Peyer's patch (tissue), 4 donors: Measurements from ENCODE around the gene RPS6KA4. TPM values are rescaled to one million over a fixed set of nuclear protein-coding genes. Genes with fewer than 3 reads are reported as not detected.
A peak's percentile ranks its signal among the peaks of the same experiment; 100 is the strongest.

ENCODE experiments used
- DNase-seq, 3 donors: peaks; one replicate each; pipeline ENCODE4 v3.0.0-alpha.2; 2017 to 2019
- H3K27ac ChIP-seq, 4 donors: fragments of 200-600 bp; sonication (generic); one replicate each; pipeline ENCODE4 v1.5.1; 2016 to 2019
- H3K27me3 ChIP-seq, 2 donors: fragments of 200-600 bp; sonication (generic); one replicate each; pipeline ENCODE4 v1.5.1; 2019
- H3K36me3 ChIP-seq, 3 donors: fragments of 200-600 bp; sonication (generic); one replicate each; pipeline ENCODE4 v1.5.1; 2016 to 2019
- H3K4me1 ChIP-seq, 4 donors: fragments of 200-600 bp; sonication (generic); one replicate each; pipeline ENCODE4 v1.5.1; 2016 to 2019
- H3K4me3 ChIP-seq, 4 donors: fragments of 200-600 bp; sonication (generic); 1 replicate in 3 of 4; 2 replicates in 1 of 4; pipeline ENCODE4 v1.5.1; 2016 to 2019; ENCODE audit warnings: mild to moderate bottlenecking in 1 of 4
- H3K9me3 ChIP-seq, 4 donors: fragments of 200-600 bp; sonication (generic); one replicate each; pipeline ENCODE4 v1.5.1; 2016 to 2019; ENCODE audit warnings: mild to moderate bottlenecking in 1 of 4
- POLR2A ChIP-seq, 2 donors: fragments of 450-650 bp; IDR thresholded peaks; one replicate each; pipeline ENCODE4 v1.5.1; 2017; ENCODE audit warnings: antibody characterized with exemption in 2 of 2, mild to moderate bottlenecking in 2 of 2, moderate library complexity in 2 of 2
- total RNA-seq, 4 donors: library from RNA; depleted of rRNA; stranded (reverse); fragments of >200 nt; gene quantifications; one replicate each; pipeline ENCODE4 v1.1.0, GENCODE V29; 2016
- TF ChIP-seq, protein P1 (sequence below), 6 experiments: fragments of 450-650 bp in 4 of 6; fragments of 200-600 bp in 2 of 6; sonication (generic) in 1 of 6; IDR thresholded peaks; one replicate each; pipeline ENCODE4 v1.5.1; 2017 to 2019; ENCODE audit warnings: antibody characterized with exemption in 6 of 6, mild to moderate bottlenecking in 3 of 6, moderate library complexity in 1 of 6

Gene RPS6KA4
- total RNA-seq, 4 donors from 2014 or later, result 27.8 to 95.7 (median 40.1) TPM

DNA sequence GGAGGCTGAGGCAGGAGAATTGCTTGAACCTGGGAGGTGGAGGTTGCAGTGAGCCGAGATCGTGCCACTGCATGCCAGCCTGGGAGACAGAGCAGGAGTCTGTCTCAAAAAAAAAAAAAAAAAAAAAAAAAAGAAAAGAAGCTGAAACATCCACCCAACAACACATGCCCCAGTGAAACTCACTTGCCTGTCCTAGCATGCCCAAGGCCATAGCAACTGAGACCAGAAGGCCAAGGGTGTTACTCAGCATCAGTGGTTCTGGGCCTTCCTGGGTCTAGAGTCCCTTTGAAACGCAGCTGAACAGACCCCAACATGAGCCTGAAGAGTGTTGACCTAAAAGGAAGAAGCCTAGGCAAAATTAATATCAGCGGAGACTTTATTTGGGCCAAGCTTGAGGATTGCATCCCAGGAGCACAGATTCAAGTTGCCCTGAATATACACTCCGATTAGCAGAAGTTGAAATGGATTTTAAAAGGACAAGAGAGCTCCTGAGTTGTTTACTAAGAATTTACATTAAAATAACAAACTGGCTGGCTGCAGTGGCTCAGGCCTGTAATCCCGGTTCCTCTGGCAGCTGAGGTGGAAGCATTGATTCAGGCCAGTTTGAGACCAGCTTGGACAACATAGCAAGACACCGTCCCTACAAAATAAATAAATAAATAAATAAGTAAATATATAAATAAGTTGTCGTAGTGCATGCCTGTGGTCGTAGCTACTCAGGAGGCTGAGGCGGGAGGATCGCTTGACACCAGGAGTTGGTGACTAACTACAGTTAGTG lies 34.1 kb upstream of the RPS6KA4 start:
- no peak overlapping the region for H3K4me3 ChIP-seq
- TF ChIP-seq, protein P1, sequence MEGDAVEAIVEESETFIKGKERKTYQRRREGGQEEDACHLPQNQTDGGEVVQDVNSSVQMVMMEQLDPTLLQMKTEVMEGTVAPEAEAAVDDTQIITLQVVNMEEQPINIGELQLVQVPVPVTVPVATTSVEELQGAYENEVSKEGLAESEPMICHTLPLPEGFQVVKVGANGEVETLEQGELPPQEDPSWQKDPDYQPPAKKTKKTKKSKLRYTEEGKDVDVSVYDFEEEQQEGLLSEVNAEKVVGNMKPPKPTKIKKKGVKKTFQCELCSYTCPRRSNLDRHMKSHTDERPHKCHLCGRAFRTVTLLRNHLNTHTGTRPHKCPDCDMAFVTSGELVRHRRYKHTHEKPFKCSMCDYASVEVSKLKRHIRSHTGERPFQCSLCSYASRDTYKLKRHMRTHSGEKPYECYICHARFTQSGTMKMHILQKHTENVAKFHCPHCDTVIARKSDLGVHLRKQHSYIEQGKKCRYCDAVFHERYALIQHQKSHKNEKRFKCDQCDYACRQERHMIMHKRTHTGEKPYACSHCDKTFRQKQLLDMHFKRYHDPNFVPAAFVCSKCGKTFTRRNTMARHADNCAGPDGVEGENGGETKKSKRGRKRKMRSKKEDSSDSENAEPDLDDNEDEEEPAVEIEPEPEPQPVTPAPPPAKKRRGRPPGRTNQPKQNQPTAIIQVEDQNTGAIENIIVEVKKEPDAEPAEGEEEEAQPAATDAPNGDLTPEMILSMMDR (IDR thresholded peaks at IDR 0.05), result no peak
- no peak for TF ChIP-seq POLR2A (IDR thresholded peaks at IDR 0.05)
- peaks cover 0 to 8% (median 0%) of the 10 kb centered on the region in 3 donors for H3K36me3 ChIP-seq
- no peak for DNase-seq
- H3K9me3 ChIP-seq, result no peaks in the 10 kb centered on the region
- H3K4me1 ChIP-seq, result peaks cover 0 to 33% (median 1%) of the 10 kb centered on the region in 4 donors
- H3K27me3 ChIP-seq, result no peaks in the 10 kb centered on the region
- H3K27ac ChIP-seq, result no peak overlapping the region

DNA sequence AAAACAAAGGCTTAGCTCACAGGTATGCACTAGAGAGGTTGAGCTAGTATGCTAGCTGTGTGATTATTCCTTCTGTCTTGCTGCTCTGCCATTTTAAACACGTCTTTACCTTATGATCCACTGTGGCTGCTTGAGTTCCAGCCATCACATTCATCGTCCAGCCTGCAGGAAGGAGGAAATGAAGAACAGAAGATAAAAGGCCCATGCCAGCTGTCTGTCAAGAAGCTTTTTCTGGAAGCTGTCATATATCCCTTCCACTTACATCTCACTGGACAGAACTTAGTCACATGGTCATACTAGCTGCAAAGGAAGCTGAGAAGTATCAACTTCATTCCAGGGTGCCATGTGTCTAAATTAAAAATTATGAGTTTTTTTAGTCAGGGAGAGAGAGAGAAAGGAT lies 31.6 kb upstream of the RPS6KA4 start:
- TF ChIP-seq, protein P1 (IDR thresholded peaks at IDR 0.05), result no peak
- no peak for TF ChIP-seq POLR2A (IDR thresholded peaks at IDR 0.05)
- Histone ChIP-seq H3K27me3 (no peaks in the 10 kb centered on the region), H3K36me3 (no peaks in the 10 kb centered on the region), H3K27ac (peak overlapping the region in 1 of 4 donors; percentile 50), H3K9me3 (no peaks in the 10 kb centered on the region), H3K4me1 (peaks cover 8 to 35% (median 13%) of the 10 kb centered on the region in 4 donors), H3K4me3 (no peak overlapping the region)
- DNase-seq, result no peak

DNA sequence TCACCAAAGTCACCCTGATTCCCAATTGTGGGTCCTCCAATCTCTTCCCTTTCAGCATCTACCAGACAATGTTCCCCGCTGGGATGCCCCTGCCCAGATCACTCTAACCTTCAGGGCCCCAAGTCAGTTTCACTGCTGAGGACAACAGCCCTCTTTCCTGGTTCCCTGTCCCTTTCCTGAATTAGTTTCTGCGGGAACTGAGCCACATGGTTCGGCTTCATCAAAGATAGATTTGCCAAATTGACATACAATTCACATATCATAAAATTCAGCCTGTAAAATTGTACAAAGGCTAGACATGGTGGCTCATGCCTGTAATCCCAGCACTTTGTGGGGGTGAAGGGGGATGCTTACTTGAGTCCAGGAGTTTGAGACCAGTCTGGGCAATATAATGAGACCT lies 31.0 kb upstream of the RPS6KA4 start:
- H3K9me3 ChIP-seq, result no peaks in the 10 kb centered on the region
- no peak overlapping the region for H3K4me3 ChIP-seq
- no peaks in the 10 kb centered on the region for H3K36me3 ChIP-seq
- no peak for TF ChIP-seq POLR2A (IDR thresholded peaks at IDR 0.05)
- TF ChIP-seq, protein P1 (IDR thresholded peaks at IDR 0.05), result no peak
- no peaks in the 10 kb centered on the region for H3K27me3 ChIP-seq
- peak in 1 of 3 donors; percentile 48 for DNase-seq
- peak overlapping the region in 1 of 4 donors; percentile 50 for H3K27ac ChIP-seq
- H3K4me1 ChIP-seq, result peaks cover 8 to 35% (median 14%) of the 10 kb centered on the region in 4 donors

DNA sequence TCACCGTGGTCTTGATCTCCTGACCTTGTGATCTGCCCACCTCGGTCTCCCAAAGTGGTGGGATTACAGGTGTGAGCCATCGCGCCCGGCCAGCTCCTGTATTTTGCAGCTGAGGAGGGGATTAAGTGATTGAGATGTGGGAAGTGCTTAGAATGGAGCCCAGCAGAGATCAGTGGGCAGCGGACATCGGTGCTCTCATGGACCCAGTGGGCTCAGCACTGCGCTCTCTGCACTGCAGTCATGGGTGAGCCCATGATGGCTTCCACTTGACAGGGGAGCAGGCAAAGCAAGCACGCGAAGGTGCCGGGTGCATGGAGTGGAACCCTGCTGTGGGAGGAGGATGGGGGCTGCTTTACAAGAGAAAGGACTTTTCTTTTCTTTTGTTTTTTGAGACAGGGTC lies 28.1 kb upstream of the RPS6KA4 start:
- no peaks in the 10 kb centered on the region for H3K36me3 ChIP-seq

DNA sequence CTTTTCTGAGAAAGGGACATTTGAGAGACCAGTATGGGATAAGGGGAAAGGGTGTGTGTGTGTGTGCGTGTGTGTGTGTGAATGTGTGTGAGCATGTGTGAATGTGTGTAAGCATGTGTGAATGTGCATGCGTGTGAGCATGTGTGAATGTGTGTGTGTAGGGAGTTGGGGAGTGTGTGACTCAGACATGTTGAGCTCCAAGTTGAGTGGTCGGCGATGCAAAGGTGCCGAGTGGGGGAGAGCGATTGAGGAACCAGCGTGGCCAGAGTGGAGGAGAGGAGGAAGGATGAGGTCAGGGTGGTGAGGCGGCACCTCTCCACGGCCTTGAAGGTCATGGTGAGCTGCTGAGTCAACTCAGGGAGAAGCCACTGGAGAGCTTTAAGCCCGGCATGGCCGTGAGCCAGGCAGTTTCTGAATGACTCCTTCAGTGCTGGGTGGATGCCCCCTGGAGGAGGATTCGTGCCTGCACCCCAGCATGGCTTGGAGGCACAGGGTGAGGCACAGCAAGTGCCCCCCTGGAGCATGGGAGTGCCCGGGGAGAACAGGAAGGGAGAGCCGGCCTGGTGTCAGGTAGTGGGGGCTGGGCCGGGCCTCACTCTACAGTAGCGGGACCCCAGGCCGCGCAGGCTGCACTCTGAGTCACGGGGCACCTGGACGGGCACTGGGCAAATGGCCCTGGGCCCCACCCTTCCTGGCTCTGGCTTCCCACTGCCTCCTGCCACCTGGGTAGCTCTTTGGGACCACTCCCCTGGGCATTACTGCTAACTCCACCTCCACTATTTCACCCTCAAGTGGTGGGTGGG lies 27.2 kb upstream of the RPS6KA4 start:
- Histone ChIP-seq H3K4me3 (peak overlapping the region in 1 of 4 donors; percentile 17), H3K27me3 (no peaks in the 10 kb centered on the region), H3K9me3 (no peaks in the 10 kb centered on the region), H3K36me3 (no peaks in the 10 kb centered on the region), H3K27ac (peak overlapping the region in 3 of 4 donors; percentile 13 to 63 (median 56)), H3K4me1 (peaks cover 8 to 49% (median 21%) of the 10 kb centered on the region in 4 donors)
- peak; percentile 73 to 94 (median 93) for DNase-seq
- TF ChIP-seq, protein P1 (IDR thresholded peaks at IDR 0.05), result peak; percentile 20 to 74 (median 60)
- no peak for TF ChIP-seq POLR2A (IDR thresholded peaks at IDR 0.05)

More for the DNA sequence above, 28.1 kb upstream of the RPS6KA4 start:
- H3K9me3 ChIP-seq, result no peaks in the 10 kb centered on the region
- H3K4me3 ChIP-seq, result no peak overlapping the region
- DNase-seq, result peak in 1 of 3 donors; percentile 44
- no peak for TF ChIP-seq POLR2A (IDR thresholded peaks at IDR 0.05)
- TF ChIP-seq, protein P1 (IDR thresholded peaks at IDR 0.05), result no peak
- H3K27me3 ChIP-seq, result no peaks in the 10 kb centered on the region
- peaks cover 8 to 49% (median 21%) of the 10 kb centered on the region in 4 donors for H3K4me1 ChIP-seq
- peak overlapping the region in 1 of 4 donors; percentile 56 for H3K27ac ChIP-seq
